Retinal pigment epithelial cell (primary cell): ENCODE data around the gene LYPD5.

Experiments used
- DNase-seq: peaks from one replicate; pipeline ENCODE4 v3.0.0-alpha.2; 2010; ENCODE audit warnings: low read depth
- H3K4me3 ChIP-seq: 2 replicates; pipeline ENCODE4 v1.5.1; 2011; ENCODE audit warnings: mild to moderate bottlenecking, low read length, control low read depth, moderate library complexity
- CTCF ChIP-seq: conservative IDR thresholded peaks from 2 replicates; pipeline ENCODE4 v1.5.1; 2011; ENCODE audit warnings: low read depth, low read length, control low read depth, inconsistent platforms

The LYPD5 gene

GRCh38 chr19:43804432-43804831 lies 2.2 kb upstream of the LYPD5 start:
- no peak for TF ChIP-seq CTCF

GRCh38 chr19:43799502-43800142 lies 2.6 kb downstream of the LYPD5 start:
- DNase-seq, result no peak
- no peak overlapping the region for H3K4me3 ChIP-seq
- TF ChIP-seq CTCF, result no peak

More at GRCh38 chr19:43804432-43804831, 2.2 kb upstream of the LYPD5 start:
- no peak overlapping the region for H3K4me3 ChIP-seq
- no peak for DNase-seq

GRCh38 chr19:43798546-43799409 lies 3.5 kb downstream of the LYPD5 start:
- H3K4me3 ChIP-seq, result peak overlapping the region; percentile 43
- DNase-seq, result no peak
- TF ChIP-seq CTCF, result no peak

- TF ChIP-seq CTCF, result no peak
- no peak for DNase-seq
- H3K4me3 ChIP-seq, result peak overlapping the region; percentile 43
These were observed 4.2 kb downstream of the LYPD5 start for GRCh38 chr19:43798026-43798545.

GRCh38 chr19:43797556-43797955 lies 4.7 kb downstream of the LYPD5 start:
- no peak for DNase-seq
- no peak for TF ChIP-seq CTCF
- no peak overlapping the region for H3K4me3 ChIP-seq

- no peak for TF ChIP-seq CTCF
- H3K4me3 ChIP-seq, result no peak overlapping the region
- DNase-seq, result no peak
These were observed 5.1 kb downstream of the LYPD5 start for GRCh38 chr19:43797118-43797517.

GRCh38 chr19:43790587-43790986 lies 11.7 kb downstream of the LYPD5 start:
- H3K4me3 ChIP-seq, result no peak overlapping the region
- no peak for TF ChIP-seq CTCF
- no peak for DNase-seq
